Mucosa of rectum (tissue), 2 donors: ENCODE data around the gene TMA16.
A peak's percentile ranks its signal among the peaks of the same experiment; 100 is the strongest.

Experiments used
- H3K27ac ChIP-seq, 2 donors: one replicate each; pipeline ENCODE4 v1.7.0; 2013; ENCODE audit warnings: inconsistent platforms in 2 of 2, low read depth in 2 of 2, low read length in 2 of 2
- H3K27me3 ChIP-seq, 2 donors: one replicate each; pipeline ENCODE4 v1.7.0; 2013; ENCODE audit warnings: low read length in 2 of 2; ENCODE audit not compliant: control insufficient read depth in 2 of 2, insufficient read depth in 2 of 2
- H3K36me3 ChIP-seq, 2 donors: one replicate each; pipeline ENCODE4 v1.7.0; 2013; ENCODE audit warnings: low read length in 2 of 2; ENCODE audit not compliant: control insufficient read depth in 2 of 2, insufficient read depth in 2 of 2
- H3K4me1 ChIP-seq, 2 donors: one replicate each; pipeline ENCODE4 v1.7.0; 2013; ENCODE audit warnings: low read length in 2 of 2, mild to moderate bottlenecking in 1 of 2; ENCODE audit not compliant: control insufficient read depth in 2 of 2, insufficient read depth in 2 of 2
- H3K4me3 ChIP-seq, 2 donors: one replicate each; pipeline ENCODE4 v1.7.0; 2013; ENCODE audit warnings: low read length in 2 of 2
- H3K9ac ChIP-seq, 2 donors: one replicate each; pipeline ENCODE4 v1.7.0; 2013; ENCODE audit warnings: low read length in 2 of 2, low read depth in 1 of 2, mild to moderate bottlenecking in 1 of 2
- H3K9me3 ChIP-seq, 2 donors: one replicate each; pipeline ENCODE4 v1.7.0; 2013; ENCODE audit warnings: low read length in 2 of 2; ENCODE audit not compliant: control insufficient read depth in 2 of 2
- donor health status: healthy.
- donor health status: Normal muscosa, but diverticular disease.

TMA16 gene

GRCh38 chr4:163540448-163540847, 46.0 kb downstream of the TMA16 start:
- Histone ChIP-seq H3K9me3 (no peaks in the 10 kb centered on the region), H3K27ac (no peak overlapping the region), H3K36me3 (no peaks in the 10 kb centered on the region), H3K9ac (no peak overlapping the region), H3K4me1 (no peaks in the 10 kb centered on the region), H3K27me3 (no peaks in the 10 kb centered on the region), H3K4me3 (no peak overlapping the region)

DNA sequence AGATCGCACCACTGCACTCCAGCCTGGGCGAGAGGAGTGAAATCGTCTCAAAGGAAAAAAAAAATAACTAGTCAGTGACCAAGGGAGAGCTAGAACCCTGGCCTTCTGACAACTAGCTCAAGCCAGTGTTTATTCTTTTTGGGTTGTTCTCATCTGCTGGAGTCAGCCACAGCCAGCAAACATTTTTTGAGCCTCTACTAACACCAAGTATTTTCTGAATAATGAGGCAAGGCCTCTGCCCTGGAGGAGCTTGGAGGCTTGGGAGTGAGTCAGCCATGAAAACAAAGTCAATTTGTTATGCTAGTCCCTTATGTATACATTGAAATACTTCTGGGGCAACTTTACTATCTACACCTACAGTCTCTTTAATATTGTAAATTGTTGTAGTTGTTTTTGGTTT, 46.5 kb downstream of the TMA16 start:
- Histone ChIP-seq H3K36me3 (no peaks in the 10 kb centered on the region), H3K4me3 (no peak overlapping the region), H3K4me1 (no peaks in the 10 kb centered on the region), H3K9me3 (no peaks in the 10 kb centered on the region), H3K9ac (no peak overlapping the region), H3K27ac (no peak overlapping the region), H3K27me3 (no peaks in the 10 kb centered on the region)

- no peaks in the 10 kb centered on the region for H3K36me3 ChIP-seq
- no peak overlapping the region for H3K27ac ChIP-seq
- no peak overlapping the region for H3K9ac ChIP-seq
- no peak overlapping the region for H3K4me3 ChIP-seq
- H3K27me3 ChIP-seq: no peaks in the 10 kb centered on the region
- no peaks in the 10 kb centered on the region for H3K9me3 ChIP-seq
- no peaks in the 10 kb centered on the region for H3K4me1 ChIP-seq
Observed at GRCh38 chr4:163542275-163542674, 47.8 kb downstream of the TMA16 start.

DNA sequence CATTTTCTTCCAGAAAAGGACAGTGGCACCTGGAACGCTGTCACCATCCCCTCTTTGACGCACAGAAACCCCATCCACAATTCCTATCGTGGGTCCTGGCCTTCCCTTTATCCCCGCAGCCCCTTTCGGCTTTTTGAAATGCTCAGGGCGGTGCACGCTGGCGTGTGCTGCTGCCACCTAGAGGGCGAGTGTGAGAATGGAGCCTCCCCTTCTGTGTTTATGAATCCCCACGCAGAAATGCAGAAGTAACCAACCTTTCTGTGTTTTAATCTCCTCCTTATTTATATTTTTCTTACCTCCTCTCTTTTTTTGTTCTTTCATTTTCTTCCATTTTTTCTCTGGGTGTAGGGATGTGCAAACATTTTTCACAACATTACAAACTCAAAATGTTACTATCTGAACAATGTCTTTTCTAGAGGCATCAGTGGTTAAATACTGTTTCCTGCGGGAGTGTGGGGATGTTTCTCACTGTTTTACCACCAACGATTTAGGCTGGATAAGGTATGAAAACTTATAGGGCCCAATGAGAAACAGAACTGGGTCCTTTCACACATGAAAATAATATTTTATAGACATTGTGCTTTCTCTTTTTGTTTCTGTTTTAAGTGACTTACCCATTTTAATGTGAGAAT, 50.0 kb downstream of the TMA16 start:
- H3K4me3 ChIP-seq: peak overlapping the region; percentile 21 to 67
- H3K27ac ChIP-seq: no peak overlapping the region
- no peaks in the 10 kb centered on the region for H3K4me1 ChIP-seq
- H3K27me3 ChIP-seq: no peaks in the 10 kb centered on the region
- no peaks in the 10 kb centered on the region for H3K36me3 ChIP-seq
- peak overlapping the region; percentile 1 to 27 for H3K9ac ChIP-seq
- H3K9me3 ChIP-seq: no peaks in the 10 kb centered on the region

GRCh38 chr4:163548481-163549243, 54.2 kb downstream of the TMA16 start:
- Histone ChIP-seq H3K4me1 (peaks cover 4 to 5% of the 10 kb centered on the region in 2 donors), H3K9ac (no peak overlapping the region), H3K27me3 (peaks cover 0 to 3% of the 10 kb centered on the region in 2 donors), H3K27ac (no peak overlapping the region), H3K36me3 (no peaks in the 10 kb centered on the region), H3K4me3 (no peak overlapping the region), H3K9me3 (no peaks in the 10 kb centered on the region)

DNA sequence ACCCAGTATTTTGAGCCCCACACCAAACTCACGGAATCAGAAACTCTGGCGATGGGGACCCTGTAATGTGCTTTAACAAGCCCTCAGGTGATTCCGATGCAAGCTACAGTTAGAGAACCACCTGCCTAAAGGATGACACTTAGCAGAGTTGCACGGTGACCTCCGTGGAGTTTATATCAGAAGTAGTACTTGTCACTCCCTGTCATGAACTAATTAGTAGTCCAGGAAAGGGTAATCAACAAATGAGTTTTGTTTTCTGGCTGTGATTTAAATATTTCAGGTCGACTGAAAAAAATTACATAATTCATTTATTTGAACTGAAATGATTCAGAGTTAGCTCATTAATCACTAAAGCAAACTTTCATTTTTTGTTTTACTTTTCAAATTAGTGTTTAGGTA, 56.4 kb downstream of the TMA16 start:
- Histone ChIP-seq H3K9ac (no peak overlapping the region), H3K27me3 (peaks cover 0 to 3% of the 10 kb centered on the region in 2 donors), H3K4me3 (peak overlapping the region in 1 of 2 donors; percentile 75), H3K4me1 (peaks cover 4 to 5% of the 10 kb centered on the region in 2 donors), H3K9me3 (no peaks in the 10 kb centered on the region), H3K27ac (no peak overlapping the region), H3K36me3 (no peaks in the 10 kb centered on the region)

DNA sequence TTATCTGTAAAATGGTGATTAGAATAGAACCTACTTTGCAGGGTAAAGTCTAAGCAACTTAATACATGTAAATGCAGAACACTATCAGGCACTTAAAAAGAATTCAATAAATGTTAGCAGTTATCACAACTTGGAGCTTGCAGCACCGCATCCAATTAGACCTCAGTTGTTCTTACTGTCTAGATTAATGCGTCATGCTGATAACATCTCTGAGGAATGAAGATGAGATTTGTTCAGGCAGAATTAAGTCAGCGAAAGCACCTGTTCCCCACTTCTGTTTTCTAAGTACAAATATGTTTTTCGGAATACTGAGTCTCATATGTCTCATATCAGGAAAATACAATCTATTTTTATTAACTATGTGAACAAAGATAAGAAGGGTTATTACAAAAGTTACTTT, 58.7 kb downstream of the TMA16 start:
- H3K9ac ChIP-seq: no peak overlapping the region
- no peak overlapping the region for H3K27ac ChIP-seq
- no peaks in the 10 kb centered on the region for H3K36me3 ChIP-seq
- H3K27me3 ChIP-seq: peaks cover 0 to 3% of the 10 kb centered on the region in 2 donors
- no peak overlapping the region for H3K4me3 ChIP-seq
- peaks cover 4 to 5% of the 10 kb centered on the region in 2 donors for H3K4me1 ChIP-seq
- H3K9me3 ChIP-seq: no peaks in the 10 kb centered on the region

GRCh38 chr4:163554870-163555465, 60.5 kb downstream of the TMA16 start:
- Histone ChIP-seq H3K4me1 (peaks cover 4 to 5% of the 10 kb centered on the region in 2 donors), H3K4me3 (no peak overlapping the region), H3K36me3 (no peaks in the 10 kb centered on the region), H3K27ac (no peak overlapping the region), H3K27me3 (peaks cover 0 to 3% of the 10 kb centered on the region in 2 donors), H3K9ac (no peak overlapping the region), H3K9me3 (no peaks in the 10 kb centered on the region)

DNA sequence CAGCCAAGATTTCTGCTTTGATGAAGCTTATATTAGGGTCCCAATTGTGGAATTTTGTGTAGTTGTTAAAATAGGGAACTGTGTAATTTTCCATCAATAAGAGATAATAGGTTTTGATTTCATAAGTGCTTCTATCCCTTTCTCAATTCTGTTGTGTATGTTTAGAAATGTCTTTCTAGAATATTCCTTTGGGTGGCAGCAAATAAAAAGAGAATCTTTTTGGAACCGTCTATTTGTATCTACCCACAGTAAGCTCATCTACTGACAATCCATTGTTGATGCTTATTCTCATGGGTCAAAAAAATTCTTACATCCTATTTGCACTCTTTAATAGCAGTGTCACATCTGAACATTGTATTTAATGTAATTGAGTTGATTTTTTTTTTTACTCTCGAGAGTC, 61.7 kb downstream of the TMA16 start:
- H3K4me3 ChIP-seq: no peak overlapping the region
- no peak overlapping the region for H3K9ac ChIP-seq
- H3K4me1 ChIP-seq: no peaks in the 10 kb centered on the region
- no peaks in the 10 kb centered on the region for H3K9me3 ChIP-seq
- H3K27ac ChIP-seq: no peak overlapping the region
- H3K27me3 ChIP-seq: peaks cover 0 to 3% of the 10 kb centered on the region in 2 donors
- H3K36me3 ChIP-seq: no peaks in the 10 kb centered on the region

DNA sequence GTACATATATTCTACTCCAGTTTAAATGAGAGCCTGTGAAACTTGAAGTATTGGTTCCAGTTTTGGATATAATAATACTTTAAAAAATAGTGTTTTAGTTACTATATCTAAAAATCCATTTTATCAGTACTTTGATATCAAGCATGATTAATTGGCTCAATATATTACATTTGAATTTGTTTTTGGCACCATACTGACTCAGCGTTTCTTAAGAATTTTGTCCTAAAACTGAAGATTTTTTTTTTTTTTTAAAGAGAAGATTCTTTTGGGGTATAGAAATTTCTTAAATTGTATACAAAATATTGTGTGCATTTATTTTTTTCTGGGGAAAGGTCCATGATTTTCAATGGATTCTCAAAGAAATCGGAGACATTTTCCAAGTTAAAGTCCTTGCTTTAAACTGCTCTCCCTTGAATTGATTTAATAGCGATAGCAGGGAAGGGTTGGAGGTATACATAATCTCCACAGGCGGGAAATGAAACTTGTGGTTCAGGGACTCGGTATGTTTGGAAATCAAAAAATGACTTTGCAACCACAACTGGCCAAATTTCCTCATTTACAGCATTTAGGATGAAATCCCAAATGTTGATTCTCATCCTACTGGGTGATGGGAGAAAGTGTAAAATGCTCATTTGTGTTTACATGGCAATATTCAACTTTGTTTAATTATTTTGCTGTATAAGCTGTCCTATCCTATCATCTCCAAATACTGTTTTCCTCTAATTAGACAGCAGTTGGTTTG, 62.3 kb downstream of the TMA16 start:
- Histone ChIP-seq H3K27ac (no peak overlapping the region), H3K4me1 (no peaks in the 10 kb centered on the region)

More for the DNA sequence above, 62.3 kb downstream of the TMA16 start:
- Histone ChIP-seq H3K9me3 (no peaks in the 10 kb centered on the region), H3K27me3 (no peaks in the 10 kb centered on the region), H3K36me3 (no peaks in the 10 kb centered on the region), H3K9ac (no peak overlapping the region), H3K4me3 (no peak overlapping the region)
